ENCODE data around the gene PAK2. TPM values are rescaled to one million over a fixed set of nuclear protein-coding genes. Genes with fewer than 3 reads are reported as not detected.
A peak's percentile ranks its signal among the peaks of the same experiment; 100 is the strongest.
"Not testable (repeated sequence)": the region's sequence is repeated elsewhere in the genome, so short reads cannot be mapped to it uniquely, and the experiment has no call there.

PAK2 gene
- total RNA-seq, 1 donor from 2014 or later, result 249 TPM

- DNase-seq (ENCODE audit: low read depth), result peak; percentile 57
Measured at GRCh38 chr3:196843435-196844110, 103.9 kb downstream of the PAK2 start.

DNA sequence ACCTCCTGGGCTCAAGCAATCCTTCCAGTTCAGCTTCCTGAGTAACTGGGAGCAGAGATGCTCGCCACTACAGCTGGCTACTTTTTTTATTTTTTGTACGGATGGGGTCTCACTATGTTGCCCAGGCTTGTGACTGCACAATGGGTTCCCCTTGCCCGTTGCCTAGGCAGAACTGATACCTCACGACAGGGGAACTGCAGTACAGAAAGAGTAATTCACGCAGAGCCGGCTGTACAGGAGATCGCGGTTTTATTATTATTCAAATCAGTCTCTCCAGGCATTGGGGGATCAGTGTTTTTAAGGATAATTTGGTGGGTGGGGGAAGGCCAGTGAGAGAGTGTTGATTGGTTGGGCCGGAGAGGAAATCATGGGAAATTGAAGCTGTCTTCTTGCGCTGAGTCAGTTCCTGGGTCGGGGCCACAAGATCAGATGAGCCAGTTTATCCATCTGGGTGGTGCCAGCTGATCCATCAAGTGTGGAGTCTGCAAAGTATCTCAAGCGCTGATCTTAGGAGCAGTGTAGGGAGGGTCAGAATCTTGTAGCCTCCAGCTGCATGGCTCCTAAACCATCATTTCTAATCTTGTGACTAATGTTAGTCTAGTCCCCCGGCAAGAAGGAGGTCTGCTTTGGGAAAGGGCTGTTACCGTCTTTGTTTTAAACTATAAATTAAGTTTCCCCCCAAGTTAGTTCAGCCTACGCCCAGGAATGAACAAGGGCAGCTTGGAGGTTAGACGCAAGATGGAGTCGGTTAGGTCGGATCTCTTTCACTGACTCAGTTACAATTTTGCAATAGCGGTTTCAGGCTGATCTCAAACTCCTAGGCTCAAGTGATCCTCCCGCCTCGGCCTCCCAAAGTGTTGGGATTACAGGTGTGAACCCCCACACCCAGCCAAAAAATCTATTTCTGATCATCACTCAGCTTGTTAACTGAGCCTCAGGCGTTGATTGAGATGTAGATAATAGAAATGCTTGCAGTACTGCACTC lies 104.9 kb downstream of the PAK2 start:
- DNase-seq (ENCODE audit: low read depth), result not testable (repeated sequence)

GRCh38 chr3:196848375-196848774 lies 108.7 kb downstream of the PAK2 start:
- not testable (repeated sequence) for DNase-seq (ENCODE audit: low read depth)

DNA sequence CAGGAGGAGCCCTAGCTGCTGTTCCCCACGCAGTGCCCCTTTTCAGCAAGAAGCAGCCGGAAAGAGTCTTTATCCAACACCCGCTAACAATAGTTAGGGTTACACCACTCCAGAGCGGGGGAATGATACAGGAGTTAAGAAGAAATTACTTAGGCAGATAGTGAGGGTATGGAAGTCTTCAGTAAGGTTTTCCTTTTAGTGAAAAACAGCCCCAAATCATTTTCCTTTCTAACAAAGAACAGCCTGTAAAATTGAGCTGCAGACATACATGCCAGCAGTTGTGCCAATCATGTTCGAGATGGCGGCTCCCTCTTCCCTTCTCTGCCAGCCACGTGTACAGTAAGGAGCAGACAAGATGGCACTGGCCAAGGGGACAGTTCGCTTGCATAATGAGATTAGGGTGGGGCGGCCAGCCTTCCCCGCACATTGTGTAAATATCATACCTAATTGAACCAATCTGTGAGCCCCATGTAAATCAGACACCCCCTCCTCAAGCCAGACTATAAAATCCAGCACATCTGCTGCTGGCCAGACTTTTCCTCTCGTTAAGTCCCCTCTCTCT lies 109.6 kb downstream of the PAK2 start:
- no peak for DNase-seq (ENCODE audit: low read depth)

- not testable (repeated sequence) for DNase-seq (ENCODE audit: low read depth)
Measured at GRCh38 chr3:196863000-196863399, 123.3 kb downstream of the PAK2 start.

DNA sequence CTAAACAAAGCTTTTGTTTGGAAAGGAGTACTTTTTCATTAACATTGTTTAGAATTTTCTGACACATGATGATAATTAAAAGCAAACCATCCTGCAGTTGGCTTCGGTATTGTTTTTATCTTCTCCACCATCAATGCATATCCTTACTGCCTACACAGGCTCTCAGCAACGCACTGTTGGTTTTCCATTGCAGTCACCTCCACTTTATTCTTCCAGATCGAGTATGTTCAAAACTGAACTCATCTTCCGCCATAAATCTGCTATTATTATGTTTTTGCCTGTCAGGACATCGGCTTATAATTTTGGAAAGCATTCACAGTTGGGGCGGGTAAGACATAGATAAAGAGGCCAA lies 127.5 kb downstream of the PAK2 start:
- no peak for DNase-seq (ENCODE audit: low read depth)

- DNase-seq (ENCODE audit: low read depth), result peak; percentile 66
Measured at GRCh38 chr3:196867507-196868296, 128.0 kb downstream of the PAK2 start, which contains the start of gene SENP5. TSS of gene SENP5 (plus strand) at chr3:196867920. CDS start at chr3:196885182, 17,262 bp downstream.

DNA sequence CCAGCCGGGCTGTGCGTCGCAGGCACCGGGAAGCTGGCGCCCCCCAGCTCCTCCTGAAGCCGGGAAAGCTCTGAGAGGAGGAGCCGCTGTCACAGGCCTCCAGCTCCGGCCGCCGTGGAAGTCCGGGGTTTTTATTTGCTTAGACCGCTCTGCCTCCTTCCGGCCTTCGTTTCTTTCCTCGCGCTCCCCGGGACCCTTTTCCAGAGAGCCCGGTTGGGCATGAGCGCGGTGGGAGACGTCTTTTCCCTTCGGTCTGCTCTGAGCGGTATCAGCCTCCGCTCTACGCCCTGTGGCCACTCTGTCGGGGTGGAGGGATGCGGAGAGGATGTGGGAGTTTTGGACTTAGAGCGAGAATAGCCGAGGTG lies 128.6 kb downstream of the PAK2 start:
- DNase-seq (ENCODE audit: low read depth), result no peak

GRCh38 chr3:196872316-196872715 lies 132.7 kb downstream of the PAK2 start:
- no peak for DNase-seq (ENCODE audit: low read depth)

GRCh38 chr3:196874511-196875094 lies 134.9 kb downstream of the PAK2 start:
- not testable (repeated sequence) for DNase-seq (ENCODE audit: low read depth)

DNA sequence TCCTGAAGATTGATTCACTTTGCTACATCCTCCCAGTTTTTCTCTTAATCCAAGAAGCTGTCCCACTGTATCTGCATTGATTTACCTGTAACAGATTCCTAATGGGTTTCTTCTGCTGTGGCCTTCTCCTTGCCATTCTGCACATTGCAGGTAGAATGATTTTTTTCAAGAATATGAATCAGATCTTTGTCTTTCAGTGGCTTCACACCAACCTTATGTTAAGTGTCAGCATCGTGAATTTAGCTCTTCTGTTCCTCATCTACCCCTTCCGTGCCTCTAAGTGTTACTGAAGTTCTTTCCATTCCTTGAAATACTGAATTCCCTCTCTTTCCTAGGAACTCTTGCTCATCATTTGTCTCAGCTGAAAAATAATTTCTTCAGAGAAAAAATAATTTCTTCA lies 135.6 kb downstream of the PAK2 start:
- no peak for DNase-seq (ENCODE audit: low read depth)

Other genes starting within 250 kb of the PAK2 start
- gene RNF168, start 236.1 kb upstream of the PAK2 start, total RNA-seq, result 11.3 and 14.1 TPM in 2 replicates
- gene SMCO1, start 224.5 kb upstream of the PAK2 start, total RNA-seq, result not detected in 2 replicates
- 5.2 and 7.4 TPM in 2 replicates for gene WDR53, start 171.3 kb upstream of the PAK2 start, total RNA-seq
- 11.3 and 13.7 TPM in 2 replicates for gene FBXO45, start 171.2 kb upstream of the PAK2 start, total RNA-seq
- 0.20 and 1.9 TPM in 2 replicates for gene NRROS, start 100.2 kb upstream of the PAK2 start, total RNA-seq
- gene CEP19, start 27.6 kb upstream of the PAK2 start, total RNA-seq, result 2.8 and 6.5 TPM in 2 replicates
- gene PIGX, start 27.5 kb upstream of the PAK2 start, total RNA-seq, result 17.7 and 33.0 TPM in 2 replicates
- gene SENP5, start 128.1 kb downstream of the PAK2 start, total RNA-seq, result 33.0 and 36.6 TPM in 2 replicates
- gene NCBP2, start 202.7 kb downstream of the PAK2 start, total RNA-seq, result 76.4 and 94.9 TPM in 2 replicates
- gene PIGZ, start 229.0 kb downstream of the PAK2 start, total RNA-seq, result 3.0 and 3.1 TPM in 2 replicates